Neural progenitor cell (in vitro differentiated cells): ENCODE data around the gene NUP93. TPM values are rescaled to one million over a fixed set of nuclear protein-coding genes. Genes with fewer than 3 reads are reported as not detected.

Experiments used
- DNase-seq: peaks from one replicate; pipeline ENCODE4 v3.0.0-alpha.2; 2016; ENCODE audit warnings: low spot score
- H2AFZ ChIP-seq: fragments of 200-600 bp; sonication (generic); replicated peaks from 2 replicates; pipeline ENCODE4 v1.6.1; 2016; ENCODE audit warnings: antibody characterized with exemption
- H3F3A ChIP-seq: fragments of 200-600 bp; sonication (generic); 2 replicates; pipeline ENCODE4 v1.6.1; 2016; ENCODE audit warnings: antibody characterized with exemption, low read depth
- H3K27ac ChIP-seq: fragments of 200-600 bp; sonication (generic); 2 replicates; pipeline ENCODE4 v1.5.1; 2016; ENCODE audit warnings: mild to moderate bottlenecking
- H3K27me3 ChIP-seq: fragments of 200-600 bp; sonication (generic); 2 replicates; pipeline ENCODE4 v1.6.1; 2016; ENCODE audit warnings: mild to moderate bottlenecking, moderate library complexity
- H3K36me3 ChIP-seq: fragments of 200-600 bp; sonication (generic); 2 replicates; pipeline ENCODE4 v1.5.1; 2016
- H3K4me1 ChIP-seq: fragments of 200-600 bp; sonication (generic); 2 replicates; pipeline ENCODE4 v1.6.1; 2016; ENCODE audit warnings: mixed run types
- H3K4me2 ChIP-seq: fragments of 200-600 bp; sonication (generic); 2 replicates; pipeline ENCODE4 v1.6.1; 2016
- H3K4me3 ChIP-seq: fragments of 200-600 bp; sonication (generic); 2 replicates; pipeline ENCODE4 v1.5.1; 2016
- H3K79me2 ChIP-seq: fragments of 200-600 bp; sonication (generic); 2 replicates; pipeline ENCODE4 v1.6.1; 2016; ENCODE audit warnings: low read depth
- H3K9ac ChIP-seq: fragments of 200-600 bp; sonication (generic); 2 replicates; pipeline ENCODE4 v1.6.1; 2016
- H3K9me3 ChIP-seq: fragments of 200-600 bp; sonication (generic); 2 replicates; pipeline ENCODE4 v1.5.1; 2016; ENCODE audit warnings: low read depth
- H4K20me1 ChIP-seq: fragments of 200-600 bp; sonication (generic); 2 replicates; pipeline ENCODE4 v1.6.1; 2016; ENCODE audit warnings: low read depth
- H3K27ac Mint-ChIP-seq: 3 replicates; pipeline ENCODE4 v1.8.0; 2021; ENCODE audit warnings: mixed read lengths
- H3K27me3 Mint-ChIP-seq: 2 replicates; pipeline ENCODE4 v1.8.0; 2022; ENCODE audit warnings: low read depth, mild to moderate bottlenecking, inconsistent platforms, moderate library complexity, mixed read lengths; ENCODE audit not compliant: insufficient read depth
- H3K36me3 Mint-ChIP-seq: 3 replicates; pipeline ENCODE4 v1.8.0; 2021; ENCODE audit warnings: mixed read lengths
- H3K4me1 Mint-ChIP-seq: 3 replicates; pipeline ENCODE4 v1.8.0; 2021; ENCODE audit warnings: mixed read lengths
- H3K4me3 Mint-ChIP-seq: 3 replicates; pipeline ENCODE4 v1.8.0; 2021; ENCODE audit warnings: mild to moderate bottlenecking, moderate library complexity, mixed read lengths
- H3K9me3 Mint-ChIP-seq: 3 replicates; pipeline ENCODE4 v1.8.0; 2020; ENCODE audit warnings: mixed read lengths
- EZH2 ChIP-seq: fragments of 200-600 bp; sonication (generic); IDR thresholded peaks from 2 replicates; pipeline ENCODE4 v1.6.1; 2017; ENCODE audit warnings: antibody characterized with exemption, mild to moderate bottlenecking, moderate library complexity
- EZH2phosphoT487 ChIP-seq: fragments of 200-600 bp; sonication (generic); IDR thresholded peaks from 2 replicates; pipeline ENCODE4 v1.6.1; 2017; ENCODE audit warnings: antibody characterized with exemption
- total RNA-seq: library from RNA; depleted of rRNA; stranded (reverse); fragments of >200 nt; gene quantifications from 2 replicates; pipeline ENCODE4 v1.2.3, GENCODE V29; 2015; ENCODE audit warnings: low replicate concordance
- TF ChIP-seq, protein P1 (sequence below): fragments of 200-600 bp; sonication (generic); IDR thresholded peaks from 2 replicates; pipeline ENCODE4 v1.5.1; 2017; ENCODE audit warnings: antibody characterized with exemption, mild to moderate bottlenecking

Gene NUP93
- total RNA-seq, 1 donor from 2014 or later: 116 TPM

DNA sequence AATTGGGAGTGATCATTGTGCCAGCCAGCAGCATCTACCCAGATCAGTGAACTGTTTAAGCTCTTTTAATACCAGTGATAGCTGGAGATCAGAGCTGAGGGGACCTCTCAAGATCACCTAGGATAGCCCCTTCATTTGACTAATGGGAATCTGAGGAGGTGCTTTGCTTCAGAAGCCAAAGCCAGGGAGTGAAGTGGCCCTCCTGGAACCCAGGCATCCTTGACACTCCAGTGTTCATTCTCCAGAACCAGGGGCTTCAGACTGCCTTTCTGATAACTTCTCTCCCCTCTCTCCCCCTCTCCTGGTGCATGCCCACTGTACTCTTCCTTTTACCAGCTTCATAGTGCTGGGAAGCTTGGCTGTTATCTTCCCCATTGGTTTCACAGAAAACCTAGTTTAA lies 87.1 kb downstream of the NUP93 start:
- Histone ChIP-seq H3K4me1 (peaks cover 15% of the 10 kb centered on the region), H3K9ac (no peak overlapping the region), H3K79me2 (no peaks in the 10 kb centered on the region), H4K20me1 (peaks cover 7% of the 10 kb centered on the region), H3F3A (peaks cover 4% of the 10 kb centered on the region), H3K27ac (no peak overlapping the region), H3K4me3 (no peak overlapping the region), H2AFZ (no peak overlapping the region), H3K4me2 (no peak overlapping the region), H3K27me3 (no peaks in the 10 kb centered on the region), H3K36me3 (no peaks in the 10 kb centered on the region), H3K9me3 (no peaks in the 10 kb centered on the region)
- peaks cover 7% of the 10 kb centered on the region for H3K36me3 Mint-ChIP-seq
- no peaks in the 10 kb centered on the region for H3K9me3 Mint-ChIP-seq
- DNase-seq: no peak
- H3K4me1 Mint-ChIP-seq: peaks cover 15% of the 10 kb centered on the region
- H3K27ac Mint-ChIP-seq: no peak overlapping the region
- TF ChIP-seq, protein P1, sequence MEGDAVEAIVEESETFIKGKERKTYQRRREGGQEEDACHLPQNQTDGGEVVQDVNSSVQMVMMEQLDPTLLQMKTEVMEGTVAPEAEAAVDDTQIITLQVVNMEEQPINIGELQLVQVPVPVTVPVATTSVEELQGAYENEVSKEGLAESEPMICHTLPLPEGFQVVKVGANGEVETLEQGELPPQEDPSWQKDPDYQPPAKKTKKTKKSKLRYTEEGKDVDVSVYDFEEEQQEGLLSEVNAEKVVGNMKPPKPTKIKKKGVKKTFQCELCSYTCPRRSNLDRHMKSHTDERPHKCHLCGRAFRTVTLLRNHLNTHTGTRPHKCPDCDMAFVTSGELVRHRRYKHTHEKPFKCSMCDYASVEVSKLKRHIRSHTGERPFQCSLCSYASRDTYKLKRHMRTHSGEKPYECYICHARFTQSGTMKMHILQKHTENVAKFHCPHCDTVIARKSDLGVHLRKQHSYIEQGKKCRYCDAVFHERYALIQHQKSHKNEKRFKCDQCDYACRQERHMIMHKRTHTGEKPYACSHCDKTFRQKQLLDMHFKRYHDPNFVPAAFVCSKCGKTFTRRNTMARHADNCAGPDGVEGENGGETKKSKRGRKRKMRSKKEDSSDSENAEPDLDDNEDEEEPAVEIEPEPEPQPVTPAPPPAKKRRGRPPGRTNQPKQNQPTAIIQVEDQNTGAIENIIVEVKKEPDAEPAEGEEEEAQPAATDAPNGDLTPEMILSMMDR: no peak
- TF ChIP-seq EZH2phosphoT487: no peak
- TF ChIP-seq EZH2: no peak
- no peak overlapping the region for H3K4me3 Mint-ChIP-seq
- H3K27me3 Mint-ChIP-seq: no peaks in the 10 kb centered on the region

DNA sequence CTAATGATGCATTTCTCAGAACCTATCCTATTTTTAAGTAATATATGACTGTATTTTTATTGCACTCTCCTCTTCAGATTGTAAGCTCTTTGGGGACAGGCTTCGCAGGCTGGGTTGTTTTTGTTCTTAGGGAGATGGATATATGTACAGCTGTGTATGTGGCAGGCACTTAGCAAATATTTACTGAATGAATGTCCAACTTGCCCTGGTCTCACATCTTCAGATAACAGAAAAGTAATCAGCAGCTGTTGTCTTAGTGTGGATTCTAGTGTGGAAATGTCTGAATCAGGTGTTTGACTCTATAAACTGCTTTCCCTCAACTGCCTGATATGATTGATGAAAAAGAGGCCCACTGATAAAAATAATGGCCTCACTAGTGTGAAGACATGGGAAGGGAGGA lies 88.0 kb downstream of the NUP93 start:
- Mint-ChIP-seq H3K27me3 (no peaks in the 10 kb centered on the region), H3K27ac (peak overlapping the region; percentile 8), H3K4me1 (peaks cover 17% of the 10 kb centered on the region), H3K36me3 (peaks cover 7% of the 10 kb centered on the region), H3K4me3 (no peak overlapping the region), H3K9me3 (no peaks in the 10 kb centered on the region)
- no peaks in the 10 kb centered on the region for H3K27me3 ChIP-seq
- no peak overlapping the region for H3K4me2 ChIP-seq
- no peak for DNase-seq
- peaks cover 4% of the 10 kb centered on the region for H3F3A ChIP-seq
- no peaks in the 10 kb centered on the region for H3K9me3 ChIP-seq
- H3K27ac ChIP-seq: no peak overlapping the region
- peaks cover 10% of the 10 kb centered on the region for H4K20me1 ChIP-seq
- no peak overlapping the region for H2AFZ ChIP-seq
- no peak for TF ChIP-seq EZH2phosphoT487
- H3K4me3 ChIP-seq: no peak overlapping the region
- H3K79me2 ChIP-seq: no peaks in the 10 kb centered on the region
- peaks cover 19% of the 10 kb centered on the region for H3K4me1 ChIP-seq
- no peaks in the 10 kb centered on the region for H3K36me3 ChIP-seq
- no peak overlapping the region for H3K9ac ChIP-seq

DNA sequence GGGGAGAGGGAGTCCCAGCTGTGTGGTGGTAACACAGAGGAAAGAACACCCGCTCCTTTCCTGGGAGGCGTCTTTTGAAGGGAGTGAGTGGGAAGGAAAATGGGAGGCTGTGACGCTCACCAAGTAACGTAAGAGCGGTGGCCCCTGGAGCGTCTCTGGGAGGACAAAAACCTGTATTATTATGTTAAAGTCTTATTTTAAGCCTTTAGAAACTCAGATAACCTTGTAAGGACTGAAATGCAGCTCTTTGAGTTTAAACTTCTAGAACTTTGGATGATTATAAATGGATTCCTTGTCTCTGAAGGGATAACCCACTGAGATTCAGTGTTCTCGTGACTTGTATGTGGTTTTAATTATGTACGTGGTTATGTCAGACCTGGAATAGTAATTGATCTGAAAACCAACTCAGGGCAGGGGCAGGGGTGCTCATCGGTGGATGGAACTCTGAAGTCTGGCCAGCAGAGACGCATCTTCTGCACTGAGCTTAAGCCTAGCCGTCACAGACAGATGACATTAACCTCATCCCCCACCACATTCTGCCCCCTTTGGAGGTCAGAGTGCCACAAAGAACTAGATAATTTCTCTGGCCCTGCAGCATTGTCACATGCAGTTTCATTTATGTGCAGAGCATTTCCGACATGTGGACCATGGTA lies 93.3 kb downstream of the NUP93 start:
- H3K27ac Mint-ChIP-seq: peak overlapping the region; percentile 29
- no peaks in the 10 kb centered on the region for H3K36me3 ChIP-seq
- H3K9ac ChIP-seq: no peak overlapping the region

DNA sequence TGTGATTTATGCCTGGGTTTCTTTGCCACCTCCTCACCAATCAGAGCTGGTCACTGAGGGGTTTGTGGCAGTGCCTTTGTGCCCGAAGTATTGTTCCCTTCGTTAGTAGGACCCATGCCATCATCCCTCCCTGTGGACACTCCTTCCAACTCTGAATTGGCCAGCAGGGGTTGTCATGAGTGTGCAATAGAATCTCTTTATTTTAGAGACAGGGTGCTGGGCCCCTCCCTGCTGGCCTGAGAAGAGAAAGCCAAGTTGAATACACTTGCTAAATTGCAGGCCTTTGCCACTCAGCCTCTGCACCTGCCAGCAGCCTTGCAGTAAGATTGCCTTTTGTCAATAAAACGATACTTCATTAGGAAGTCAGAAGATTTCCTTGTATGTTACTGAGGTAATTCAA lies 94.4 kb downstream of the NUP93 start:
- Histone ChIP-seq H3K79me2 (no peaks in the 10 kb centered on the region), H3K9me3 (no peaks in the 10 kb centered on the region), H3K4me3 (no peak overlapping the region), H3F3A (peaks cover 16% of the 10 kb centered on the region), H2AFZ (no peak overlapping the region), H3K36me3 (no peaks in the 10 kb centered on the region), H3K27me3 (no peaks in the 10 kb centered on the region), H3K4me2 (peak overlapping the region; percentile 34), H3K27ac (peak overlapping the region; percentile 75), H3K4me1 (peaks cover 24% of the 10 kb centered on the region), H4K20me1 (peaks cover 13% of the 10 kb centered on the region), H3K9ac (no peak overlapping the region)
- DNase-seq: peak; percentile 52
- peak overlapping the region; percentile 42 for H3K27ac Mint-ChIP-seq
- no peak for TF ChIP-seq EZH2
- TF ChIP-seq, protein P1: peak; percentile 33
- no peak for TF ChIP-seq EZH2phosphoT487
- H3K4me3 Mint-ChIP-seq: no peak overlapping the region
- peaks cover 19% of the 10 kb centered on the region for H3K4me1 Mint-ChIP-seq
- H3K9me3 Mint-ChIP-seq: no peaks in the 10 kb centered on the region
- H3K36me3 Mint-ChIP-seq: peaks cover 21% of the 10 kb centered on the region
- H3K27me3 Mint-ChIP-seq: no peaks in the 10 kb centered on the region

More for the DNA sequence above, 93.3 kb downstream of the NUP93 start:
- no peaks in the 10 kb centered on the region for H3K27me3 Mint-ChIP-seq
- H3K9me3 Mint-ChIP-seq: no peaks in the 10 kb centered on the region
- no peaks in the 10 kb centered on the region for H3K9me3 ChIP-seq
- H3K4me2 ChIP-seq: peak overlapping the region; percentile 34
- H3K27ac ChIP-seq: peak overlapping the region; percentile 5
- H3K4me3 ChIP-seq: no peak overlapping the region
- peaks cover 21% of the 10 kb centered on the region for H3K4me1 Mint-ChIP-seq
- TF ChIP-seq, protein P1: no peak
- TF ChIP-seq EZH2phosphoT487 (no peak), EZH2 (no peak)
- H3K27me3 ChIP-seq: no peaks in the 10 kb centered on the region
- H4K20me1 ChIP-seq: peaks cover 13% of the 10 kb centered on the region
- H3K79me2 ChIP-seq: no peaks in the 10 kb centered on the region
- H3K4me1 ChIP-seq: peaks cover 24% of the 10 kb centered on the region
- DNase-seq: no peak
- peaks cover 21% of the 10 kb centered on the region for H3K36me3 Mint-ChIP-seq
- no peak overlapping the region for H3K4me3 Mint-ChIP-seq
- H2AFZ ChIP-seq: no peak overlapping the region
- H3F3A ChIP-seq: peaks cover 16% of the 10 kb centered on the region
